Measurements from ENCODE around the gene IQCH.

The IQCH gene

DNA sequence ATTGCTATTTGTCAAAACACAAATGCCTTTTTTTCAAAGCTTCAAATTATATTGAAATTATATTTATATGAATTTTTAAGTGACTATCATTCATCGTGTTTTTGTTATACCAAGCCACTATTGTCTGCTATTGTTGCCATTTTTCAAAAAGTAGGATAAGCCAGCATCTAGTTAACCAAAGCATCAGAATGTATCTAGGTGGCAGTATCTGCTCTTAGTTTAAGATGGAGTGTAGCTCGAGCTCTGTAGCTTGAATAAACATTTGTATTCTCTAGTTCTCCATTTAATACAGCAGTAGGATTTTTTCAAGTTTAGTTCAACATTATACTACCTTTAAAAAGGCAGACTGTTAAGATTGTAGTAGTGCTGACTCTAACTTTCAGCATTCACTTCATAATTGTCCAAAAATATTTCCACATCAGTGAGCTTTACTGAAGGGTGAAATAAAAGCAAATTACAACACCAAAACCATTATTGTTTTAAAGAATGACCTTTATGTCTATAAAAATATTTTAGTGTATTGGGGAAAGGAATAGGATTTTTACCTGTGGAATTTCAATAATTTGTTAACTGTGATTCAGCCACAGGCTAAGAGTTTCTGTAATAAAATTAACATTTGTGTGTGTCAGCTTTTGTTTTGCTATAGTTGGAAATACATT is 246.7 kb downstream of the IQCH start:
- DNase-seq (ENCODE audit: low read depth in 2 of 2): no peak

DNA sequence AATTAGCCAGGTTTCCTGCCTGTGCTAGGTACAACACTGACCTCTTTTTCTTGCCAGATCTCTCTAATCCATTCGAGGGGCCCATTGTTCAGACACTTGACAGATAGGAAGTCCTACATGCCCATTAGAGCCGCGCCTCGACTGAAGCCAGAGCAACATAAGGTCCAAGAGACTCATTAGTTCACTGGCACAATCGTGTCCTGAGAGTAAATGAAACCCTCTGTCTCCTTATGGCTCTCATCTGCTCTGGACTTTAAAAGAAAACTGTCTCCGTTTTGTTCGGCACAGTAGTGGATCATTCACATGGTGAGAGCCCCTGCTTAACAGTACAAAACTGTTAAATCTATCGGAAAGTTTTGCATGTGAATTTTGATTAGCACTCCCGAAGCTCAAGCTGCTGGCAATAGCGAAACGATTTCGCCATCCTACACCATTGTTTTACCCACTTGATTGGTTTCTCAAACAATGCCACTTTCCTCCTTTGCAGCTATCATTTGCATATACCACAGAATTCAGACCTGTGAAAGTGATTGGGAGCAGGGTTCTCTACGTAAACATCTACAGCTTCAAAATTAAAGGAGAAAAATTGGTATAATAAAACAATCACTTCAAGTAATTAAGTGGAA is 247.4 kb downstream of the IQCH start:
- DNase-seq (ENCODE audit: low read depth in 2 of 2): no peak

DNA sequence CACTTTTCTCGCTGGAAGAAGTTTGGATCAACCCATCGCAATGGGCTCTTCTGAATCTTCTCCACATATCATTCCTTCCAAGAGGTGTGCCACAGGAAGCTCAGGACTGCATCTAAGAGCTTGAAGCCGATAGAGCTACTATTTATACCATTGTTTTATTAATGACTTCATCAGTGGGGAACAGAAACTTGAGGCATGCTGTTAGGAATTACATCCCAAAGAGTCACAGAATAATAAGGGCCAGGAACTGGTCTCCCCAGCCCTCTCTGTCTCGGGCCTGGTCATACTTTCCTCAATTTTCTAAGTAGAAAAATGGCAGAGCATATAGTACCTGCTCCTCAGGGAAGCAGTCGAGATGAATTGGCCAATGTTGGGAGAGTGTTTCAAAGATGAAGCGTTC is 249.5 kb downstream of the IQCH start:
- no peak for DNase-seq (ENCODE audit: low read depth in 2 of 2)

DNA sequence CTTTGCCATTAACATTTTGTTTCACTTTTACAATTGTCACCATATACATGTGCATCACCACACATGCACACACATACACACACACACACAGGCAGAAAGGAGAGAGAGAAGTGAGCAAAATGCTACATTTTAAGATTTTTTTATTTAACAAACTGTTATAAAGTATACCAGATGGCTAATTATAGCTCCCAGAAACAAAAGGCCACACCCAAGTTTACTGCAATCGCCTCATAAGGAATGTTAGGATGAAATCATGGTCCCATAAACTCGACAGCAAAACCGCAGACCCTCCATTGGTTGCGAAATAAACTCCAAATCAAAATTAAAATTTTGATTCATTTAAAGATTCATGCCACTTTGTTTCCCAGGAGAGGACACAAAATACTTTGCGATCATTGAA is 250.2 kb downstream of the IQCH start:
- DNase-seq (ENCODE audit: low read depth in 2 of 2): no peak

DNA sequence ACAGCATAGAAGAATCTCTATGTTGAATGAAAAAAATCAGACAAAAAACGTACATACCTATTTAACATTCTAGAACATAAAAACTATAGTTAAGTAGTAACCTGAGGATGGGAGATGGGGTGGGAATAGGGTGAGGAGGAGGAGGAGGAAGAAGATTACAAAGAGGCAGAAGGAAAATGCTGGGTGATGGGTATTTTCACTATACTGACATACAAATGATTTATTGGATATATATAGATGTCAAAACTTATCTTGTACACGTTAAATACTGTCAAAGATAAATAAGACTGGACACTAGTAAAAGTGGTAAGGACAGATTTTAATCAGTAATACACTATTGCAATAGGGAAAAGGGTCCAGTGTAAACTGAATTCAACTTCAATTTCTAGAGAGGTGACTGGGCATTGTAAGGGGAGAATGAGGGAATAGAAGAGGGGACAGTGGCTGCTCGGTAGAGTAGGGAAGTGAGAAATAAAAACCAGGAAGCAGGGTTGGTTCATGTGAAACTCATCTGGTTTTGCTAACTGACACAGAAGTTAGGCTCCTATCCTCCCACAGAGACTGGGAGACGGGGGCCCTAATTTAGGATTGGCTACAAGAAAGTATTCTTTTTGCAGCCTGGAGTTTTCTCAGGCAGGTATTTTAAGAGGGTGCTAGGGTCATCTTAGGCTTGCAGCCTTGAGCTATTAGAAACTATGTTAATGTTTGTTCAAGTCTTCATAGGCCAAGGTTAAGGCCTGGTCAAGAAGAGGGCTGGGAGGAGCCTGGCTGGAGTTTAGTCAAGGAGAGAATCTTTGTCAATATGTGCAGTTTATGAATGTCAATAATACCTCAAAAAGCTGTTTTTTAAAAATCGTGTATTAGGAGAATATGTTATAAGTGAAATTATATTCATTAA is 251.3 kb downstream of the IQCH start:
- DNase-seq (ENCODE audit: low read depth in 2 of 2): no peak

DNA sequence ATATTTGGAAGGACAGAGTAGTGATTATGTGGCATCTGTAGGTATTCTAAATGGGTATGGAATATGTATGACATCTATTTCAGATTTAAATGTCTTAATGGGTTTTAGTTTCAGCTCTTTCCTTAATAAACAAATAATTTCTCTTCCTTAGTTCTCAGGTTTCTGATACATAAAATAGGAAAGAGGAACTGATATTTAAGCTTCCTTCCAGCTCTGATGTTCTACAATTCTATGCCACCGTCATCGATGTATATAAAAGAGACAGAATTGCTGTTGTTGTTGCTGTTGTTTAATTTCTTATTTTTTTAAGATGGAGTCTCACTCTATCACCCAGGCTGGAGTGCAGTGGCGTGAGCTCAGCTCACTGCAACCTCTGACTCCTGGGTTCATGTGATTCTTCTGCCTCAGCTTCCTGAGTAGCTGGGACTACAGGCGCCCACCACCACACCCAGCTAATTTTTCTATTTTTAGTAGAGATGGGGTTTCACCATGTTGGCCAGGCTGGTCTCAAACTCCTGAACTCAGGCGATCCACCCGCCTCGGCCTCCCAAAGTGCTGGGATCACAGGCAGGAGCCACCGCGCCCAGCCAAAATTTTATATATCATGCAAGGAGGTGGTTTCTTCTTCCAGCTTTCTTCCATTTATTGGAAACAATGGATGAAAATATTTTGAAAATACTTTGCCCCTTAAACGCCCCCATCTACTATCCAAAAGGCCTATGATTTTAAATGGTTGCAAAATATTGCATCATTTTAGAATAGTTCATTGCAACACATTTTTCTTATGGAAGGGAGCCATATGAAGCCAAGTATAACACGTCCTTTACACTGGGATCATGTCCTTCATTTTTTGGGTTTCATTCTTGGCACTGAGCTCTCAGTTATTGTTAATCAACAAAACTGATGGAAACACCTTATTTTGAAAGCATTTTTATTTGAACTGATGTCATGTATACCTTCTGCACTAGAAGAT is 252.5 kb downstream of the IQCH start:
- DNase-seq (ENCODE audit: low read depth in 2 of 2): no peak

DNA sequence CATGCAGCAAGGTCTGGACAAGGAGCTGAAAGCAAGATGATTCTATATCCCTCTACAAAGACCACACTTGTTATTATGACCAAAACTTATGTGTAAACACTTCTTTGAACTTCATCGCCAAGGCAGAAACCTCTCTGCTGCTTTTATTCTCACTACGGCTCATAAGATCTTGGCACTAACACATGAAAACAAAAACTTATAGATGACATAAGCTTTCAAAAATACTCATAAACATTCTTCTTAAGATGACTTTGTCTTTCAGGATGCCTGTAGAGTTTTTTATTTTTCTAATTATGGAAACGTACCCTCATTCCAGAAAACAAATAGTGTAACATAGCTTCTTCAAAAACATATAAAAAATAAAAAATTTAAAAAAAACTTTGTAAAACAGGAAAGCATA is 253.8 kb downstream of the IQCH start:
- no peak for DNase-seq (ENCODE audit: low read depth in 2 of 2)

DNA sequence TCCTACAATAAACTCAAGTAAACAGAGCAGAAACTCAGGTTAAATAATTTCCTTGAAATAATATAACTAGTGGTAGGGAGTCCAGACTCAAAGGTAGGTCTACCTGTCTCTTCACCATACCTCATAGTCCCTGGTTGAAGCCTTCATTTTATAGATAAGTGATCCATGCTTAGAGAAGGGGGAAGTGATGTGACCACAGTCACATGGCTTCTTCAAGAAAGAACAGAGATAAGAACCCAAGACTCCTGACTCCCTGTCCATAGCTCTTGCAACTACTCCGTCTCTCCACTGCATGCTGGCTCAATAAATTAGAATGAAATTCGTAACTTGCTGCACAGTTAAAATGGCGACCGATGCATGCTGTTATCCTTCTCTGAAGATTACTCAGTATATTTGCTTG is 255.3 kb downstream of the IQCH start:
- DNase-seq (ENCODE audit: low read depth in 2 of 2): no peak

DNA sequence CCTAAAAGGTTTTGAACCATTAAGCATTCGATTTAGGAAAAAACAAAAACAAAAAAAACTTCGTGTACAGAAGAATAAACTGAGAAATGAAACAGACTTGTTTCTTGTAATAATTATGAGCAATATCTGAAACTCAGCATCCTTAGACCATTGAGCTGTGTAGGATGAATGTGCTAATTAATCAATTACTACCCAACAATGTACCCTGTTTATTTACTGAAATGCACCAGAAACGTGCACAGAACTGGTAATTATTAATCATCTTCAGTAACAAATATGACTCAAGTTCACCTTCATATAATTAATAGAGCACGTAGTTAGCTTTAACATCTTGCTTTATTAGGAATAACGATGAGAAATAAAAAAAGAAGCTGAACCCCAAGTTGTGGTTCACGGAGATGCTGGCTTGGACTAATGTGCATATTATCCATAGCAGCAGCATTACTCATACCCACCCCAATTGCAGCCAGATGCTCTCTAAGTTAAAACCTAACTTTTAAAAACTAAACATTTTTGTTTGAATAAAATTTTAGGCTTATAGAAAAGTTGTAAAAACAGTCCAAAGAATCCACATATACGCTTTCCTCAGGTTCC is 256.1 kb downstream of the IQCH start:
- no peak for DNase-seq (ENCODE audit: low read depth in 2 of 2)

DNA sequence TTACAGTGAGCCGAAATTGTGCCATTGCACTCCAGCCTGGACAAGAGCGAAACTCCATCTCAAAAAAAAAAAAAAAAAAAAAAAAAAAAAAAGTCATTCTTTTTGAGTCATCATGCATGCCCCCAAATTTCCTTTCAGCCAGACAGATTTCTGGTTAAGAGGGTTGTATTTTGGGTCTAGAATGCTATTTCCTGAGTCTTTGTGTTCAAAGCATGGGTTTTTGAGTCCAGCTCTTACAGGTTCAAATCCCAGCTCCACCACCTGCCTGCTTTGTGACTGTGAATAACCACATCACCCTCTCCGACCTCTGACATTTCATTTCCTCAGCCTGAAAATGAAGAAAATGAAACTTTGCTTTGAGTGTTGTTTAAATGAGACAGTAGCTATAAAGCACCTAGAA is 257.0 kb downstream of the IQCH start:
- no peak for DNase-seq (ENCODE audit: low read depth in 2 of 2)

DNA sequence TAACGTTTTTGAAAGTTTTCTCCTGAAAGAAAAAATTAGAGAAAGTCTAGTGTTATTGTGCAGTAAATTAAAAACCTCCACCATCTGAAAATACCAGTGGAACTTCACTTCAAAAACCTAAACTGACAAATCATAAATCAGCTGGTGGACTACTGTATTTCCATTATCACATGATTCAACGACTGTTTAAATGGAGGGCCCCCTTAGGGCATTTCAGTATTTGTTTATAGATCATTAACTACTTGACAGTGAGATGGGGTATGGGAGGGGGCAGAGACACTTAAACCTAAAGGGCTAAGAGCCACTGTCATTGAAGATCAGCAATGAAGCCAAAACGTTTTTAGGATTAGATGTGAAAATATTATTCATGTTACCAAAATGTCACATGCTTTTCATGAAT is 257.6 kb downstream of the IQCH start:
- no peak for DNase-seq (ENCODE audit: low read depth in 2 of 2)

DNA sequence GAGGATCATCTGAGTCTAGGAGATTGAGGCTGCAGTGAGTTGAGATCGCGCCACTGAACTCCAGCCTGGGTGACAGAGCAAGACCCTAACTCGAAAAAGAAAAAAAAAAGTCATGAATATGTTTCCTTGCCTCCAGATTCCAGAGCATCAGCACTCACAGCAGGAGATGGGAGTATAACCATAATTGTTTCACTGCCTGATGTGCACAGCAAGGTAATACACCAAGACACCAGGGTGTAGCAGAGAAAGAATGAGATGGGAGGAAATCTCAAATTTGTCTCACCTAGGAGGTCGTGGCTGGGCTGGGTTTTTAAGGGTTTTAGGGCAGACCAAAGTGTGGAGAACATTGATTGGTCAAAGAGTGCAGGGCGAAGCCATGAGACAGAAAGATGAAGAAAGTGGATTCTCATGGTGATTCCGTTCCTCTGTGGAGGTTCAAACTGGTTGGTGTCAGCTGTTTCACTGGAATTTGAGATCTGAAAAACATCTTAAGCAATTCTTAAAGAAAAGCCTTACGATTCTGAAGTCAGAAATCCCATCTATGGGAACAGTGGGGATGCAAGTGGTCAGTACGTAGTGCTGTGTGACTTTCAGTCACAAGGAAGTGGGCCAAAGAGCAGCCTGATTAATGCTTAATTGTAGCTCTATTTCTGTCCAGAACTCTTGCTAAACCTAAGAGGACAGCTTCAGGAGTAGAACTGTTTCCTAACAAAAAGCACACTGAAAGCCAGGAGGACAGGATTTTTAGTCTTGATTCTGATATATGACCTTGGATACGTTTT is 258.5 kb downstream of the IQCH start:
- DNase-seq (ENCODE audit: low read depth in 2 of 2): no peak

DNA sequence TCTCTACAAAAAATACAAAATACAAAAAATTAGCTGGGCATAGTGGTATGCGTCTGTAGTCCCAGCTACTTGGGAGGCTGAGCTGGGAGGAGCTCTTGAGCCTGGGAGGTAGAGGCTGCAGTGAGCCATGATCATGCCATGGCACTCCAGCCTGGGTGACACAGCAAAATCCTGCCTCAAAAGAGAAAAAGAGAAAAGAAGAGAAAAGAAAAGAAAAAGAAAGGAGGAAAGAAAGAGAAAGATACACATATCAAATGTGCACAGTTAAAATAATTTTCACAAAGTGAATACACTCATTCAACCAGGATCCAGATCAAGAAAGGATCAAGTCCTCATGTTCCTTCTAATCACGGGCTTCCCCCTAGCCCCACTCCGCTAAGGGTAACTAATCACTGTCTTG is 260.5 kb downstream of the IQCH start:
- no peak for DNase-seq (ENCODE audit: low read depth in 2 of 2)

DNA sequence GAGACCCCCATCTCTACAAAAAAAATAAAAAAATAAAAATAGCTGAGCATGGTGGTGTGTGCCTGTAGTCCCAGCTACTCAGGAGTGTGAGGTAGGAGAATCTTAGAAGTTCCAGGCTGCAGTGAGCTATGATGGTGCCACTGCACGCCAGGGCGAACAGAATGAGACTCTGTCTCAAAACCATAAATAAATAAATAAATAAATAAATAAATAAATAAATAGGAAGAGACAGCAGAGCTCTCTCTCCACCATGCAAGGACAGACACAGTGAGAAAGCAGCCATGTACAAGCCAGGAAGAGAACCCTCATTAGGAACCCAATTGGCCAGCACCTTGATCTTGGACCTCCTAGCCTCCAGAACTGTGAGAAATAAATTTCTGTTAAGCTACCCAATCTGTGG is 261.0 kb downstream of the IQCH start:
- no peak for DNase-seq (ENCODE audit: low read depth in 2 of 2)

DNA sequence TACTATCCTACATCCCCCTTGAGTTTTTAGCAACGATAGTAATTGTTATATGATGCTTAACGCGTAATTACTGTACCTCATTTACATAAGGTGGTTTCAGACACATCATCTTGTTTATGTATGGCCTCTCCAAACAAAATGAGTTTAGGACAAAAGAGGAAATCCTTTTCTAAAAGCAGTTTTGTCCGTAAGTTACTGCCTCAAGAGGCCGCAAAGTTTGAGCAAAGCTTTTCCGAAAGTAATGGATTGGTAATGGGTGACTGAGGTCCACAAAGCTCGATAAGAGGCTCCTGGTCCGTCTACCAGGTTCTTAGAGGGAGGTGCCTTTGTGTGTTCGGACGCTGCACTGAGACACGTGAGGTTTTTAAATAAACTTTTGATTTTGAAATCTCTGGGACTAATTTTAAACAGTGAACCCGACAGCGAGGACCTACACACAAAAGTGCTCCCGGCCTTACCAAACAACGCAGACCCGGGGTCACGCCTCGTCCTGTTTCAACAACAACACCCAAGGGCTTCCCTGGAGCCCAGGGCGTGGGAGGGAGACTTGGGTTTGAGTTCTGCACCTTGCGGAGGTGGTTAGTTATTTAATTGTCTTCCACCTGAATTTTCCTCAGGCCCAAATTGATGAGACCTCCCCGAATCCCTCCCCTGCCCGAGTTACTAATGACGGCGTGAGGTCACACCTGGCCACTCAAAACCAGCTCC is 265.9 kb downstream of the IQCH start:
- no peak for DNase-seq (ENCODE audit: low read depth in 2 of 2)

DNA sequence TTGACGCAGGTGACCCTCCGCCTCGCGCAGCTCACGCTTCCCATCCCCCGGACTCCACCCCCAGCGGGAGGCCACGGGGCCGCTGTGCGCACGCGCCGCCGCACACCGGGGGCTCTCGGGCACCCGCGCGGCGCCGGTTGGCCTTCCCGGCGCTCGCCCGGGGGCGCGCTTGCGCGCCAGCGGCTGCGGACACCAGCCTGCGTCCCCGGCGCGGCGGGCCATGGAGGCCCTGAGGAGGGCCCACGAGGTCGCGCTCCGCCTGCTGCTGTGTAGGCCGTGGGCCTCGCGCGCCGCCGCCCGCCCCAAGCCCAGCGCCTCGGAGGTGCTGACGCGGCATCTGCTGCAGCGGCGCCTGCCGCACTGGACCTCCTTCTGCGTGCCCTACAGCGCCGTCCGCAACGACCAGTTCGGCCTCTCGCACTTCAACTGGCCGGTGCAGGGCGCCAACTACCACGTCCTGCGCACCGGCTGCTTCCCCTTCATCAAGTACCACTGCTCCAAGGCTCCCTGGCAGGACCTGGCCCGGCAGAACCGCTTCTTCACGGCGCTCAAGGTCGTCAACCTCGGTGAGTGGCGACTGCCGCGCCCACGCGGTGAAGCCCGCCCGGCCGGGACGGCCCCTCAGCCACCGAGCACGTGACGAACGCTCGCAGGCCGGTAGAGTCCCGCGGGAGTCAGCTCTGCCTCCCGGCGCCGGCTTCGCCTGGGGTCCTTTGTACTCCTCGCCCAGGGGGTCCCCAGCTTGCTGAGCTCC is 266.6 kb downstream of the IQCH start, which contains the start of gene C15orf61:
TSS of gene C15orf61 (plus strand) at position 103 of the 754 bp plus-strand sequence. CDS start at position 221, 118 bp downstream.
- peak; percentile 78 to 80 for DNase-seq (ENCODE audit: low read depth in 2 of 2)

DNA sequence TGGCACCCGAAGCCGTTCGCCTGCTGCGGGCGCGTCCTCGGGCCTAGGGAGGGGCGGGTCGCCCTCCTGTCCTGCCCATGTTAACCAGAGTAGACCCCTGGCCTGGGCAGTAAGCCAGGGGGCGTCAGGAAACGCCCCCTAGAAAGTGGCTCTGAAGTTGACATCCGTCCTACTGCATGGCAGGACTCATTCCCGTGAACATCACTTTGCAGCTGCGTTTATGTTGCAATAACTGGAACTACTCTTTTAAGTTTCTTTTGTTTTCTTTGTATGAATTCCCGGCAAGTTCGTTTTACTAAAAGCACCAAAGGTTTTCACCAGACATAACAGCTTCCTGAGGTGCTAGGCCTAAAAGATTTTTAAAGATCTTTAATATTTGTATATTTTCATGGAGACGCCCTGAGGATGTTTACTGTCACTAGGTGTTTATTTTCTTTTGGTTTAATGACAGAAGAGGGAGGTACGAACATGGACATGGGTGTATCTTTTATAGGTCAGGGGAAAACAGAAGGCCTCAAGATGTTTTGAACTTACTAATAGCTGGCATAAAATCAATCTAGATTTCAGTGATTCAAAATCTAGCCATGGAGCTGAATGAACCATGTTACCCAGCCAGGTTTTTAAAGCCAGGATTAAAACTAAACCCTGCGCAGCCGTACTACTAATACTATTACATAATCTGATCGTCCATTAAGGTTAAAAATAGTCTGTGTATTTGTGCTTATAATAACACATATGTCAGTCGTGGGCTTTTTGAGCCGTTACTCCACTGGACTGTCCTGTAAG is 267.4 kb downstream of the IQCH start:
- DNase-seq (ENCODE audit: low read depth in 2 of 2): no peak

DNA sequence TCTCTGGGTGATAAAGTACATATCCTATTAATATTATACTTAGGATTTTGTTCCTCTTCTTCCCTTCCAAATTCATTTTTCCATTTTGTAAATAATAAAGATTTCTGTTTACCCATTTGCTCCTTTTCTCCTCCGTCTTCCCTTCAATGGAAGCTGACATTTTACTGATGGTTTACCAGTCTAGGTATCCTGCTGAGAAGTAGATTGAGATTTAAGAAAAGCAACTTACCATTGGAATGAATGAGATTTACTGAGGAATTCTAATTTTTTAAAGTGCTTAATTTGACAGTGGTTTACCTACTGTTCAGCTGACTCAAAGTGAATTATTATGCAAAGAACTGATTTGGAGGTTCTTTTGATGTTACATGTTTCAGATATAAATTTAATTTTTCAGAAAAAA is 268.7 kb downstream of the IQCH start:
- no peak for DNase-seq (ENCODE audit: low read depth in 2 of 2)

Measured in stimulated activated CD8-positive, alpha-beta memory T cell treated with anti-CD3 and anti-CD28 coated beads, Interleukin-2, amount 100 ng/mL, for 48 hours (primary cell).